HG03558 (cell line): ENCODE results near the gene SDCCAG8.

Experiments used
- ATAC-seq: cut with Tn5 transposase; IDR thresholded peaks from one replicate; pipeline ENCODE4 v1.9.1; 2021; ENCODE audit warnings: moderate number of reproducible peaks; ENCODE audit not compliant: unreplicated experiment; ENCODE audit errors: extremely low read depth

The SDCCAG8 gene

GRCh38 chr1:243253926-243254232, 2.0 kb upstream of the SDCCAG8 start:
- no peak for ATAC-seq

- ATAC-seq, result no peak
Observed at GRCh38 chr1:243254233-243254926, 1.5 kb upstream of the SDCCAG8 start.

- peak; percentile 19 for ATAC-seq
Observed at GRCh38 chr1:243254927-243255790, 682 bp upstream of the SDCCAG8 start, which contains the start of gene CEP170. TSS of gene CEP170 (minus strand) at chr1:243255281. CDS start at chr1:243225280, 30,001 bp downstream.

- ATAC-seq, result no peak
Observed at GRCh38 chr1:243256590-243256989, 749 bp downstream of the SDCCAG8 start.

- no peak for ATAC-seq
Observed at GRCh38 chr1:243257189-243257588, 1.3 kb downstream of the SDCCAG8 start.

GRCh38 chr1:243258731-243259130, 2.9 kb downstream of the SDCCAG8 start:
- no peak for ATAC-seq

- ATAC-seq, result no peak
Observed at GRCh38 chr1:243260221-243260880, 4.5 kb downstream of the SDCCAG8 start.

GRCh38 chr1:243261390-243261789, 5.5 kb downstream of the SDCCAG8 start:
- ATAC-seq, result no peak

GRCh38 chr1:243264717-243265116, 8.9 kb downstream of the SDCCAG8 start:
- no peak for ATAC-seq

- no peak for ATAC-seq
Observed at GRCh38 chr1:243266231-243266630, 10.4 kb downstream of the SDCCAG8 start.

GRCh38 chr1:243267471-243267880, 11.6 kb downstream of the SDCCAG8 start:
- ATAC-seq, result no peak

GRCh38 chr1:243267914-243268653, 12.2 kb downstream of the SDCCAG8 start:
- ATAC-seq, result no peak

- no peak for ATAC-seq
Observed at GRCh38 chr1:243268751-243269460, 13.1 kb downstream of the SDCCAG8 start.

- ATAC-seq, result peak; percentile 63
Observed at GRCh38 chr1:243269461-243269801, 13.6 kb downstream of the SDCCAG8 start.

- no peak for ATAC-seq
Observed at GRCh38 chr1:243270097-243270864, 14.4 kb downstream of the SDCCAG8 start.

- ATAC-seq, result no peak
Observed at GRCh38 chr1:243271996-243272395, 16.2 kb downstream of the SDCCAG8 start.

- ATAC-seq, result no peak
Observed at GRCh38 chr1:243272401-243272800, 16.6 kb downstream of the SDCCAG8 start.

GRCh38 chr1:243273506-243273905, 17.7 kb downstream of the SDCCAG8 start:
- no peak for ATAC-seq

- no peak for ATAC-seq
Observed at GRCh38 chr1:243273945-243274344, 18.1 kb downstream of the SDCCAG8 start.
